HG03378 (cell line): Measurements from ENCODE around the gene SLCO4A1.

Source experiments
- ATAC-seq: cut with Tn5 transposase; IDR thresholded peaks from one replicate; pipeline ENCODE4 v1.9.1; 2021; ENCODE audit warnings: mild to moderate bottlenecking, moderate library complexity; ENCODE audit not compliant: unreplicated experiment

The SLCO4A1 gene

GRCh38 chr20:62636446-62636845 lies 5.9 kb upstream of the SLCO4A1 start:
- ATAC-seq = no peak

GRCh38 chr20:62637110-62637509 lies 5.2 kb upstream of the SLCO4A1 start:
- ATAC-seq = no peak

GRCh38 chr20:62637521-62638054 lies 4.7 kb upstream of the SLCO4A1 start:
- ATAC-seq = no peak

- ATAC-seq = no peak
These were observed 4.2 kb upstream of the SLCO4A1 start for GRCh38 chr20:62638055-62638570.

GRCh38 chr20:62638679-62639406 lies 3.5 kb upstream of the SLCO4A1 start:
- no peak for ATAC-seq

GRCh38 chr20:62639765-62640164 lies 2.5 kb upstream of the SLCO4A1 start:
- ATAC-seq = no peak

- no peak for ATAC-seq
These were observed 1.4 kb upstream of the SLCO4A1 start for GRCh38 chr20:62640870-62641269.

- no peak for ATAC-seq
These were observed 817 bp upstream of the SLCO4A1 start for GRCh38 chr20:62641321-62642050.

GRCh38 chr20:62642666-62643520 lies 590 bp downstream of the SLCO4A1 start:
- peak; percentile 18 for ATAC-seq

GRCh38 chr20:62643521-62644043 lies 1.3 kb downstream of the SLCO4A1 start:
- ATAC-seq = no peak

- no peak for ATAC-seq
These were observed 1.9 kb downstream of the SLCO4A1 start for GRCh38 chr20:62644044-62644795.

GRCh38 chr20:62644802-62645496 lies 2.6 kb downstream of the SLCO4A1 start:
- no peak for ATAC-seq

GRCh38 chr20:62645613-62646012 lies 3.3 kb downstream of the SLCO4A1 start:
- no peak for ATAC-seq

- no peak for ATAC-seq
These were observed 4.7 kb downstream of the SLCO4A1 start for GRCh38 chr20:62646851-62647520.

GRCh38 chr20:62647521-62648317 lies 5.4 kb downstream of the SLCO4A1 start:
- no peak for ATAC-seq

GRCh38 chr20:62648318-62648995 lies 6.2 kb downstream of the SLCO4A1 start:
- ATAC-seq = no peak

- no peak for ATAC-seq
These were observed 6.8 kb downstream of the SLCO4A1 start for GRCh38 chr20:62649140-62649539.
